GM21528 (cell line): ENCODE data around the gene PLSCR4.
"Not testable (repeated sequence)": the region's sequence is repeated elsewhere in the genome, so short reads cannot be mapped to it uniquely, and the experiment has no call there.

Source experiments
- ATAC-seq: cut with Tn5 transposase; IDR thresholded peaks from one replicate; pipeline ENCODE4 v1.9.1; 2021; ENCODE audit warnings: mild to moderate bottlenecking, moderate library complexity; ENCODE audit not compliant: unreplicated experiment, low FRiP score

Gene PLSCR4

DNA sequence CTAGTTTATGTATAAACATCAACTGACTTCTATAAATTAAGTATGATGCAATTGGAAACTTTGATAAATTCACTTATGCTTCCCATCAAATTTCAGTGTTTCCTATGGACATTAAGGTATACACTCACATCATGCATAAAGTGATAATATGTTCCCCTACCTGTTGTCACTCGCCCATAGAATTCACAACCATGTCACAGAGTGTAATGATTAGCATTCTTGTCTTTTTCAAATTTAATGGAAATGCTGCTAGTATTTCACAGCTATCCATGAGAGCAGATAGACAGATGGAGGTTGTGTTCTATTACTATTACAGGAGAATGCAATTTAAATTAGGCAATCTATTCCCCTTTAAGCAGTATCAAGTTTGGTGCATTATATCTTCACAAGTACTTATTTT lies 984 bp downstream of the PLSCR4 start:
- no peak for ATAC-seq

DNA sequence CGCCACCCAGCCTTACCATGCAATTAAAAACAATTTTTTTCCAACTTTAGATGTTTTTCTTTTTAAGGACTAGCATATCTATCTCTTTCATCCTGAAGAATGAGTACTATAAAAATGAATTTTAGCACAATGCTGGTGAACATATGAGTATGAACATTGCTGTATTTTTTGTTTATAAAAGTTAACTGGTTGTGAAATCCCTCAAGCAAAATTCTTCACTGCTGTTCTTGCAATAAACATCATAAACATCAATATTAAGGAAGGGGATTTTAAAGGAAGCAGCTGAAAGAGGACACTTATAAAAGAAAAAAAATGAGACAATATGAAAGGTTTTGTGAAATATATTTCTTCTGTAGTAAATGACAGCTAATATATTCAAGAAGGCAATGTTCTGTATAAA lies 3.0 kb downstream of the PLSCR4 start:
- ATAC-seq: no peak

DNA sequence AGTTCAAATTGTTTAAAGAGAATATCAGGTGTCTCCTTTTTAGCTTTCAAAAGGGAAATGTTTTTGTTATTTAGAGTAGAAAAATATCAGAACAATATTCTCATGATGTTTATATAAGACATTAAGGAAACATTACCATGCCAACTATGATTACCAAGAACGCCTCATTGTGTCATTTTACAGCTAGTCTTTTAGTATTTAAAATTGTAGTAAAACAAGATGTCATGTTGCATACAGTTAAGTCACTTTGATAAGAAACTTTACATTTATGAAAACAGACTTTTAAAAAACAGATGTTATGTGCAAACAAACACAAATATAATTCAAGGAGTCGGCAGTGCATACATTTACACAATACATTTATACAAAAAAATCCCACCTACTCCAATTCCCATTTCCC lies 4.4 kb downstream of the PLSCR4 start:
- ATAC-seq: no peak

DNA sequence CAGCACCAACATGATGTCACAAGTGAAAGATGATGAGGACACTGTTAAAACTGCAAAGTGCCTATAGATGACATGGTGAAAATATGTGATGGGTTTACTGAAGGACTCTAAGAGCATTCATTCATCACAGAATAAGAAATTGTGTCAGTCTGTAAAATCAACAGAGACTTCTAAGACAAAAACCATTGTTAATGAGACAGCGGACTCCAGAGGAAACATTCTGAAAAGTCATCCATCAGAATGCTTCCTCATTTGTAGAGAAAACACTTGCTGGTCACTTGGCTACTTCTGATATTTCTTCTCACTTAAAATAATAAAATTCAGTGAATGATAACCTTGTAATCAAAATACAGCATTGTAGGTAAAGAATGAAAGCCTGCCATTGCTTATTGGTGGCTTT lies 7.3 kb downstream of the PLSCR4 start:
- no peak for ATAC-seq

DNA sequence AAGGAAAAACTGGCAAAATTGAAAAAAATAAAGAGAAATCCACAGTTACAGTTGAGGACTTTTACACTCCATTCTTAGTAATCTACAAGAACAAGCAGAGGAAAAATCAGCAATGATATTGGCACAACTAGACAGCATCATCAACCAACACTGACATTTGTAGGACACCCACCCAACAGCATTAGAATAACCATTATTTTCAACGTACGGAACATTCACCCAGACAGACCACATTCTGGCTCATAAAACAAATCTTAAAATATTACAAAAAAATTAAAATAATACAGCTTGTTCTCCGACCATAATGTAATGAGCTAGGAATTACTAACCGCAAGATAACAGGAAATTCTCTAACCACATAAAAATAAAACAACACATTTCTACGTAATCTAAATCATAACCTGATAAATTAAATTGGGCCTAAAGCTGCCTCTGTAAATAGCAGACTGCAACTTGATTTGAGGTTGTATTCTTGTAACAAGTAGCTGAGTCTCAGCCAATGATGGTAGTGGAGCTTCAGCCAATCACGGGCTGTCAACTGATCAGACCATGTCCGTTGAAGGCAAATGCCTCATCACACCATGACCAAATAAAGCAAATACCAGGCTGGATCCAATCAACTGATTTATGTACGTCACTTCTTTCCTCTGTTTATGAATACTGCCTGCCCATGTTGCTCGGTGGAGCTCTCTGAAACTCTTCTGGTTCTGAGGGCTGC lies 9.2 kb downstream of the PLSCR4 start:
- no peak for ATAC-seq

DNA sequence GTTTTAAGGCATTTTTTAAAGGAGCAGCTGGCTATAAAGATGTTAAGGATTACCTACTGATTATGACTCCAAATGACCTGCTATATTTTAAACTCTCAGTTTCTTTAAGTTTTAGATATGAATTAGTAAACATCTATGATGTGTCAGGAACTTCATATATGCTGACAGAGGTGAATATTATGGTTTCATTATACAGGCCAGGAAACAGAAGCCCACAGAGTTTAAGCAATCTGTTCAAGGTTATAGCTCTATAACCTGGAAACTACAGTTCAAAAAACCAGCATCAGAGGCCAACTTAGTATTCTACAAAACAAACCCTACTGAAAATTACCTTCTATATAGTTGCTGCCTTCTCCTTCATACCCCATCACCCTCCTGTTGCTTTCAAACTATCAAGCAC lies 17.4 kb downstream of the PLSCR4 start:
- no peak for ATAC-seq

DNA sequence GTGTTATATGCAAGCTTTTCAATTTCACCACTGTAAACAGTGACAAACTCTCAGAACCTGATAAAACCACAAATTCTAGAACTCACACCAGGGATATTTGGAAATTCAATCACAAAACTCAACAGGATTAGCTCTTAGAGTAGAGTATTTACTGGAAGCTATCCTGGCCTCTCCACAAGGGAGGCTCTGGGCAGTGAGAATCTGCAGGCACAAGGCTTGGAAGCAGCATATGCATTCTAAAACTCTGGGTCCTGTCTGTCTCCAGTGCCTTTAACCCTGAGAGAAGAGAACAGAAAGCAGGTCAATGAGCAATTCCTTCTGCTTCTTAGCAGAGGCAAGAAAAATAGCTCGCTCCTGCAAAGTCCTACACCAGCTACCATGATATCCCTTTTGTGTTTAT lies 23.4 kb downstream of the PLSCR4 start:
- ATAC-seq: no peak

DNA sequence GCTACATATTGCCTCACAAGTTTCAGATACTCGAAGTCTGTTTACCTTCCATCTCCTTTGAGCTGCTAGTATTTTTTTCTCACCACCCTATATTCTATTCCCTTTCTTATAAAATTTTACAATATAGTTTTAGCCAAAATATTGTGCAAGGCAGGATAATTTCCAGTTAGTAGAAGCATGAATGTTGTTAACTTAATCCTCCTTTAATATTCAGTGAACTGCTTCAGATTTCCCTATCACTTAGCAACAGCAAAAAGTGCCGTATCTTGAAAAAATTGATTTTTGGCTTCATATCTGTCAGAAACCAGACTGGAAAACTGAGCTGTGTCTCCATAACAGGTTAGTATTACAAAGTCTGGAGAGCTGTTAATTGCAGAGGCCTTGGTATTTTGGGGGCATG lies 24.0 kb downstream of the PLSCR4 start:
- ATAC-seq: no peak

DNA sequence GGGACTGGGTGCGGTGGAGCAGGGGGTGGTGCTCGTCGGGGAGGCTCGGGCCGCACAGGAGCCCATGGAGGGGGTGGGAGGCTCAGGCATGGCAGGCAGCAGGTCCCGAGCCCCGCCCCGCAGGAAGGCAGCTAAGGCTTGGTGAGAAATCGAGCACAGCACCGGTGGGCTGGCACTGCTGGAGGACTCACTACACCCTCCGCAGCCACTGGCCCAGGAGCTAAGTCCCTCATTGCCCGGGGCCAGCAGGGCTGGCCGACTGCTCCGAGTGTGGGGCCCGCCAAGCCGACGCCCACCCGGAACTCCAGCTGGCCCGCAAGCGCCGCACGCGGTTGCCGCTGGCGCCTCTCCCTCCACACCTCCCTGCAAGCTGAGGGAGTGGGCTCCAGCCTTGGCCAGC lies 25.4 kb downstream of the PLSCR4 start:
- ATAC-seq: not testable (repeated sequence)

DNA sequence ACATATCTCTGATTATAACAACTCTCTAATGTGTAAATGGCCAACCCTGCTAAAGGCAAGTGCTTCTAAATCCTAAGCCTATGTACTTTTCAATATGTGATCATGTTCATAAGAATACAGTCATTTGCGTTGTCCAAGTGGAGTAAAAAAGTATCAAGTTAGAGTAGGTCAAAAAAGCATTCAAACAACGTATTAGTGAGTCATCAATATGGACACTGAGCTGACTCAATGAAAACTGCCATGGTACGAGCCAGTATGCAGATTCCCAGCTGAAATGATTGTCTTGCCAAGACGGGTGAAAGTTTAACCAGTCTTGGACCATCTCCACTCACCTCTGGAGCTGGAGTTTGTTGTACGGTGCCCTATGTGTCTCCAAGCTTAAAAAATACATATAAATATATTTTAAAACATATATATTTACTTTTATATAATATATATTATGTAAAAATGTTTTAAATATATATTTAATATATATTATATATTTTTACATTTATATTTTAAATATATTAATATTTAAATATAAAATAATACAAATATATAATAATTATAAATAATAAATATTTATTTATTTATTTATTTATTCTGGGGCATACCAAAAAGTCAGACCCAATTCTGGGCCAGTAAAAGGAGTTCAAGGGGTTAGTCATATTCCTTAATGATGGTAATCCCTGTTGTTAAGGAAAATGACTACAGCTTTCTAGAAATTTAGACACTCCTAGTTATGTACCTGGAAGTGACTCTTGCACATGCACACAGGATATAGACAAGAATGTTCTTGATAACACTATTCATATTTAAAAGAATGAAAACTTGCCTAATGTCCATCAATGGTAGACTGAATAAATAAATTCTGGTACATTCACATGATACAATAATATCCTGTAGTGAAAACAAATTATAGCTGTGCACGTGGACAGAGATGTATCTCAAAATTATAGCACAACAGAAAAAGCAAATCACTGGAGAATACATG lies 27.2 kb downstream of the PLSCR4 start:
- ATAC-seq: no peak

DNA sequence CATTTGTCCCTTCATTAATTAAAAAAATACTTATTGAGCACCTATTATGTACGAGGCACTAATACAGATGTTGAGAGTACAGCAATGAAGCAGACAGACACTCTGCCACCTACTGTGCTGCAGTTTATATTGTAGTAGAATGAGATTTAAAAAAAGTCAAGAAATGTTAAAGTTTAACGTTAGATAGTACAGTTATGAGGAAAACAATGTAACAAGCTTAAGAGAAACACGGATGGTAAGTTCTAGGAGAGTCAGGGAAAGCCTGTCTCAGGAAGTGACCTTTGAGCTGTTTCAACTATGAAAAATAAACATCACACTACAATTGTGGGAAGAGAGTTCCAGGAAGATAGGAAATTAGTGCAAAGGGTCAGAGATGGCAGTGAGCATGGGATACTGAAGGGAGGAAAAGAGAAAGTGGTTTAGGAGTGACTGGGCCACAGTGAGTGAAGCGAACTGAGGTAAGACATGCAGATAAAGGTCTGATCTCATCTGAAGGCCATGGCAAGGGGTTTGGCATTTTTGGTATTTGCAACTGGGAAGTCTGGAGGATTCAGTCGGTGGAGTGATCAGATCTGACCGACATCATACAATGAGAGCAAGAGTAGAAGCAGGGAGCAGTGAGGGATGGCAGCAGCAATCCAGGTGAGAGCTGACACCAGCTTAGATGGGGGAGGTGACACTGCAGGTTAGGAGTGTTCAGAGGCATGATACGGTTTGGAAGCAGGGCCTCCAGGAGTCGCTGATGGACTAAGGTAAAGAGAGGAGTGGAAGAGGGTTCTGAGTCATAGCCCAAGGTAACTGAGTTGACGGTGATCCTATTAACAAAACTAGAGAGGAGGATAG lies 28.5 kb downstream of the PLSCR4 start:
- ATAC-seq: no peak

DNA sequence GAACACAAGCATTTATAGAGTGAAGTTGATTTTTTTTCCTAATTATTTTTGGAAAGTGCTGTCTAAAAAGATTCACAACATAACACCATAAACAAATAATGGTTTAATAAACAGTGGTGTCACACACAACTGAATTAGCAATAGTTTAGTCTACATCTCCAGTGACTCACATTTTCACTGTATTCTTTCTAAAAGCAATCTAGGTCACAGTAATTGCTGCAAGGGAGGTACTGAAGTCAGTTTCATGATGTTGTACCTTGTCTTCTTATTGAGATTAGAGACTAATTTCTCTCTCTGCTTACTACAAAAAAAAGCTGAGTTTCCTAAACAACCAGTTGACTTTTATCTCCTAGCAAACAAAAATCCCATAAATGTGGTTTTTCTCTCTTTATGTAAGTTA lies 29.6 kb downstream of the PLSCR4 start:
- no peak for ATAC-seq

DNA sequence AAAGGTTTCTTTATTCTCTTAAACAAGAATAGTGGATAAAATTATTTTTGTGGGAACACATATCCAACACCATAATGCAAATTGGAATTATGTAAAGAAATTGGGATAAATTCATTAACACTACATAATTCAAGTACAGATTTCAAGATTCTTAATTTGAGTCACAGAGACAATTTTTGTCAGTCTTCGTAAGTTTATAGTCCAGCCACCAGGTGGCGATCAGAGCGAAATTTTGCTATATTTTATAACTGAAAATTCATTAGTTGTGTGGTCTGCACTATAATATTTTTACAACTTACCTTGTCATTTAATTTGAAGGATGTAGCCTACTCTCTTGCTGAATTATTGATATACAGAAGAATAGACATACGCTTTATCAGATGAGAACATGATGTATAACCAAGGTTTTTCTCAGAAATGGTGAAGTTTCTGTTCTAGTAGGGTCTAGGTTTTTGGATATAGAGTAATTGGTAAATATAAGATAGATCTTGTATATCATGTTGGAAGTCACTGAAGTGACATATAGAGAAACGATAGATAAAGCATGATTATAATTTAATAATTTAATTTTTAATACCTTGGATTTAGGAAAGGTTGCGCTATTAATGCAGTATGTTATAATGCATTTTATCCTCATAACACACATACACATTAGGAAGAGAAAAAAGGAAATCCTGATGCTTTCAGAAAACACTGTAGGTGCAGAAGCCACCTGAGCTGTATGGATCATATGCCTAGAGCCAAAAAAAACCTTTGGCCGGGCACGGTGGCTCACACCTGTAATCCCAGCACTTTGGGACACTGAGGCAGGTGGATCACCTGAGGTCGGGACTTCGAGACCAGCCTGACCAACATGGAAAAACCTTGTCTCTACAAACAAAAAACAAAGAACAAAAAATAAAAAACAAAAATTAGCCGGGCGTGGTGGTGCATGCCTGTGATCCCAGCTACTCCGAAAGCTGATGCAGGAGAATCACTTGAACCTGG lies 31.7 kb downstream of the PLSCR4 start:
- ATAC-seq: no peak

DNA sequence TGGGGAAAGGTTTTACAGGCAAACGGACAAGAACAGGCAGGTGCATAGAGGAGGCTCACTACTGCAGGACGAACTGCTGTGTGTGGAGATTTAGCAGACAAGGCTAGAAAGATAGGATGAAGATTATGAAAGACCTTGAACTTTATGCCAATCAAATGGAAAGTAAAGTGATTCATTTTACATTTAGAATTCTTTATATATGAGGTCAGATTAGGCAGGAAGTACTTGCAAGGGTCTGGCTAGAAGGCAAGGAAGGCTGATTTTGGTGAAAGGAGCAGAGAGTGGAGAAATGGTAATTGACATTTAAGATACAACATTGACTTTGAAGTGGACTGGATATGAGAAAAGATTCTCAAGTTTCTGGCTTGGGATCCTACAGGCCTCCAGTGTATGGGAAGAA lies 33.6 kb downstream of the PLSCR4 start:
- no peak for ATAC-seq

DNA sequence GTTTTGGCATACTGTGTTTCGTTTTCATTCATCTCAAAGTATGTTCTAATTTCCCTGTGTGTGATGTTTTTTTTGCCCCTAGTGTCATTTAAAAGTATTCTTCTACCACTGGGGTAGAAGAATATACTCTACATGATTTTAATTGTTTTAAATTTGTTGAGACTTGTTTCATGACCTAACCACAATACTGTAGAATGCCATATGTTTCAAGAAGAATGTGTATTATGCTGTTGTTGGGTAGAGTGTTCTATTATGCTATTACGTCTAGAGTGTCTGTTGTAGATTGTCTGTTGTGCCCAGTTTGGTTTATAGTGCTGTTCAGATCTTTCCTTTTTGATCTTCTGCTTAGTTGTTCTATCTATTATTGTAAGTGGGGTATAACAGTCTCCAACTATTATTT lies 36.4 kb downstream of the PLSCR4 start:
- ATAC-seq: no peak

DNA sequence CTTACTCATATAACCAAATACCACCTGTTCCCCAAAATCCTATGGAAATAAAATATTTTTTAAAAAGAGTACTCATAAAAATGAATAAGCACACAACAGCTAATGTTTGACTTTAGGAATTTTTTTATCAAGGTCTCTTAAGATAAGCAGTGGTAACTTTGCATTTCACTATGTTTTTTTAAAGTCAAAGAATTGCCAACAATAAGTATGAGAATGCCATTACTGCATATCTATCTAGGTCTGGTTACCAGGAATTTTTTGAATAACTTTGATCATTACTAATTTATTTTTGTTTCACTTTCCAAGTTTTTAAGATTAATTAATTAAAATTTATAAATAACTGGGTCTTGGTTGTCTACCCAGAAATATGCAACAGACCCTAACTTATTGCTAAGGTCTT lies 41.5 kb downstream of the PLSCR4 start:
- ATAC-seq: no peak

DNA sequence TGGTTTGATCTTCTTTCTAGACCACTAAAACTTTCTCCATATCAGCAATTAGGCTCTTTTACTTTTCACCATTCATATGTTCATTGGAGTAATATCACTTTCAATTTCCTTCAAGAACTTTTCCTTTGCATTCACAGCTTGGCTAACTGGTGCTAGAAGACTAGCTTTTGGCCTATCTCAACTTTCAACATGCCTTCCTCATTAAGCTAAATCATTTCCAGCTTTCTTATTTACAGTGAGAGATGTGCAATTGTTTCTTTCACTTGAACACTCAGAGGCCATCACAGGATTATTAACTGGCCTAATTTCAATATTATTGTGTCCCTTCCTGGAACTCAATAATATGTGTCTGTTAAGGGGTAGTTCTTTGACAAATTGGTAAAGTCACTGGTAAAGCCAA lies 47.1 kb downstream of the PLSCR4 start:
- no peak for ATAC-seq

DNA sequence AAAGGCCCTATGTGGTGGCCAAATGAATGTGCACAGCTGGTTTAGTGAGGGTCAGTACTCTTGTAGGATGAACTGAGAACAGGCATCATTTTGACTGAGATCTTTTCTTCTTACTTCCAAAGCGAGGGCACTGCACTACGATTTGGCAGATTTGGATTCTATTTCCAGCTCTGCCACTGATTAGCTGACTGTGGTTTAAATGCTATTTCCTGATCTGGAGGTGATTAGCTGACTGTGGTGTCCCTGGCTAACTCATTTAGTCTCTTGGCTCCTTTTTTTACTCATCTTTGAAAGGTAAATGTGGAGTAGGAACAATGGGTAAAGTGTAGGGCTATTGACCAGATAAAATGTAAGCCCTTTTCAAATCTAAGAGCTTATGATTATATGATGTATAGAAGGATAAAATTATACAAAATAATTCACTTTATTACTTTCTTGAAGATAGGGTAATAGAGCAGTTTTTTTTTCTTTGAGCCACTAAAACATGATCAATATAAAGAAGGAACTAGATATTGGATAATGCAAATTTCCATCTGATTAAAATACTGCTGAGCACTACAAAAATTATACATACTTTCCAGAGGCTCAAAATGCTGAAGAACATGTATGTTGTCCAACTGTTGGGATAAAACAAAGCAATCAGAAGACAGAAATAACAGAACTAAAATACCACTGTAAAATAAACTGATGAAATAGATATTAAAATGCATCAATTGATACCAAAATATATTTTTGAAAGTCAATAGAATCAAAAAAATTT lies 50.3 kb downstream of the PLSCR4 start:
- ATAC-seq: no peak

DNA sequence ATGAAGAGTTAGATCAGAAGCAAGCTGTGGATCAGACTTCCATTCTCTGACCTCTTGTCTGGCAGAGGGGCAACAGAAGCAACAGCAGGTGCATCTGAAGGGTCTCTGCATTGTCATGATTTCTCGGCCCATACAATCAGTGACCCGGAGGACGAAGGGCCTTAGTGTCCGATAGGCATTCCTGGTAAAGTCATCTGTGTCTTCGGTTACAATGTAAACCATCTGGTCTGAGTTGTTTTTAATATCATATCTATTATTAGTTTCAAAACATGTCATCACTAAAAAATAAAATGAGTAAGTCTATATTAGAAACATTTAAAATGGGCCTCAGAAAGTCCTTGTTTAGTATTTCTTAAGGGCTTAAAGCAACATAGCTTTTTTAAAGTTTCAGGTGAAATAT lies 51.1 kb downstream of the PLSCR4 start:
- no peak for ATAC-seq
